IPS-15b (cell line): Measurements from ENCODE around the gene OSBPL1A.

Source experiments
- H3K27me3 ChIP-seq: one replicate; pipeline ENCODE4 v1.6.1; 2013; ENCODE audit warnings: low read length; ENCODE audit not compliant: control insufficient read depth, insufficient read depth
- H3K36me3 ChIP-seq: one replicate; pipeline ENCODE4 v1.6.1; 2013; ENCODE audit warnings: low read length; ENCODE audit not compliant: control insufficient read depth, insufficient read depth
- H3K4me1 ChIP-seq: one replicate; pipeline ENCODE4 v1.6.1; 2013; ENCODE audit warnings: mild to moderate bottlenecking, low read length; ENCODE audit not compliant: control insufficient read depth, insufficient read depth
- H3K4me3 ChIP-seq: one replicate; pipeline ENCODE4 v1.5.1; 2013; ENCODE audit warnings: low read depth, low read length
- H3K9ac ChIP-seq: one replicate; pipeline ENCODE4 v1.6.1; 2013; ENCODE audit warnings: low read depth, mild to moderate bottlenecking, low read length
- H3K9me3 ChIP-seq: one replicate; pipeline ENCODE4 v1.6.1; 2013; ENCODE audit warnings: mild to moderate bottlenecking, low read length; ENCODE audit not compliant: control insufficient read depth, insufficient read depth

Gene OSBPL1A

DNA sequence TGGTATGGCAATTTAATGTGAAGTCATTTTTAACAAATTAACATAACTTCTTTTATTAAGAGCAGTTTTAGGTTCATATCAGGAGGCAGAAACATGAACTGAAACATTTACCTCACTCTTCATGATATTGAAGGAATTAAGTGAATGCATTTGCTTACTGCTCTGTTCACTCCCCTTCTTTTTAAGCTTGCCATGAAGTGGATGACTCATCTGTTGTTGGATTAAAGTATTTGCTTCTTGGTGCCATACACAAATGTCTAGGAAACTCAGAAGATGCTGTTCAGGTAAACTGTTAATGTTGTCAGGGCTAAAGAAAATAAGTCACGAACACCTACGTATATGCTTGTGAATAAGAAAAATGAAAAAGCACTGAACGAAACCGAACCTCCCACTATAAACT, 268.9 kb downstream of the OSBPL1A start:
- no peaks in the 10 kb centered on the region for H3K36me3 ChIP-seq
- no peaks in the 10 kb centered on the region for H3K27me3 ChIP-seq
- H3K9ac ChIP-seq = no peak overlapping the region
- H3K9me3 ChIP-seq = no peaks in the 10 kb centered on the region
- no peaks in the 10 kb centered on the region for H3K4me1 ChIP-seq
- no peak overlapping the region for H3K4me3 ChIP-seq

DNA sequence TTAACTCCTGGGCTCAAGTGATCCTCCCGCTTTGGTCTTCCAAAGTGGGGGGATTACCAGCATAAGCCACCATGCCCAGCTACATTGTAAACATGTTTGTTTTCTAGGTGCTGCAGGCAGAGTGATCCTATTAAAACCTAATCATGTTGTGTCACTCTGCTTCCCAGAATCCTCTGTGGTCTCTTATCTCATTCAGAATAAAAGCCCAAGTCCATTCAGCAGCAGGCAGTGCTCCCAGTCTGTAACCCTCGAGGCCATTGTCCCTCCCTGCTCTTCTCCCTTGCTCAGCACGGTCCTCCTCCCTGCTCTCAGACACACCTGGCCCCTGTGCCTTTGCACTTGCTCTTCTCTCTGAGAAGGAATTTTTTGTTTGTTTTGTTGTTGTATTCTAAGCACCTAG, 269.9 kb downstream of the OSBPL1A start:
- Histone ChIP-seq H3K27me3 (no peaks in the 10 kb centered on the region), H3K9ac (no peak overlapping the region), H3K4me1 (no peaks in the 10 kb centered on the region), H3K9me3 (no peaks in the 10 kb centered on the region), H3K36me3 (no peaks in the 10 kb centered on the region), H3K4me3 (no peak overlapping the region)

DNA sequence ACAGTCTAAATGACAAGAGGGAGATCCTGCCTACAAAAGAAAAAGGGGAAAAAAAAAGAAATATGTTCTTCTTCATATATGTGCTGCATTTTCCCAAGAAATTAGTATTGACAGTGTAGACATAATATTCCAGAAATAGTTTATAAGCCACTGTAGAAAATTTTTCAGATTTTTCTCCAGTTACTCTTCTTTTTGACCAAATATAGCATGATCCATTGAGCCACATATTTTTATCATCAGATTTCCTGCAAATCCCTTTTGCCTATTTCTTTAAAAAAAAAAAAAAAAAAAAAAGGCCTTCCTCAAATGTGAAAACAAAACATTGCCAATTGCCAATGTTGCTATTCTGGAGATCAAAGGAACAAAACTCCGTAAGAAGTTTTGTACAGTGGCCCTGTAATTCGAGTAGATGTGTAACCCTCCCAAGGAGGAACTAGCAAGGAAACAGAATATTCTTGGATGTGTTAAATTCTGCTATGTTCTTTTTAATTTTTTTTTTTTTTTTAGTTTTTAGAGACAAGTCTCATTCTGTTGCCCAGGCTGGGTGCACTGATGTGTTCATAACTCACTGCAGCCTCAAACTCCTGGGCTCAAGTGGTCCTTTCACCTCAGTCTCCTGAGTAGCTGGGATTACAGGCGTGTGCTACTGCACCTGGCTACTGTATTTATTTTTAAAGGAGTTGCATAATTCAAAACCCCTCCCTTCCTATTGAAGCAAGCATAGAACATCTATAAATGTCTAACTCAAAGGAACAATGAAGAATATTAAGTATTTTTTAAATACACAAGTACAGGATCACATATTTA, 271.3 kb downstream of the OSBPL1A start:
- Histone ChIP-seq H3K4me3 (no peak overlapping the region), H3K27me3 (no peaks in the 10 kb centered on the region), H3K4me1 (no peaks in the 10 kb centered on the region), H3K9ac (no peak overlapping the region), H3K9me3 (no peaks in the 10 kb centered on the region), H3K36me3 (no peaks in the 10 kb centered on the region)

DNA sequence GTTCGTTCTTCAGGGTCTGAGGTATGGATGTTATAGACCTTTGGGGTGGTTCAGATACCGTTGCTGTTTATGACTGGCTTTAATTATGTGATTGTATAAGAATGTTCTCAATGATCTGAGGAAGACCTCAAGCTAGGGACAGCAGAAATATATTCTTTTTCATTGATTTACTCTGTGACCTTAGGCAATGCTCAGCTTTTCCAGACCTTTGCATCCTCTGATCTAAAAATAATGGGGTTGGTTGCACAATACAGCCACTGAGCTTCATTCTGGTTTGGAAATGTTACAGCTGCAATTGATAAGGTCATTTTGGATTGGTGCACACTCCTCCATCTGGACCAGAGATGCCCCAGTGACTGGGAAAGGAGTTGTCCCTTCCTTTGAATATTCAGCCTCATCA, 276.0 kb downstream of the OSBPL1A start:
- no peaks in the 10 kb centered on the region for H3K36me3 ChIP-seq
- H3K4me3 ChIP-seq = no peak overlapping the region
- no peaks in the 10 kb centered on the region for H3K27me3 ChIP-seq
- no peaks in the 10 kb centered on the region for H3K9me3 ChIP-seq
- no peak overlapping the region for H3K9ac ChIP-seq
- H3K4me1 ChIP-seq = no peaks in the 10 kb centered on the region

GRCh38 chr18:24120676-24121075, 276.9 kb downstream of the OSBPL1A start:
- no peaks in the 10 kb centered on the region for H3K36me3 ChIP-seq
- H3K27me3 ChIP-seq = no peaks in the 10 kb centered on the region
- no peak overlapping the region for H3K4me3 ChIP-seq
- H3K9me3 ChIP-seq = no peaks in the 10 kb centered on the region
- H3K4me1 ChIP-seq = no peaks in the 10 kb centered on the region
- no peak overlapping the region for H3K9ac ChIP-seq

- Histone ChIP-seq H3K4me1 (no peaks in the 10 kb centered on the region), H3K4me3 (no peak overlapping the region), H3K27me3 (no peaks in the 10 kb centered on the region), H3K36me3 (no peaks in the 10 kb centered on the region), H3K9ac (no peak overlapping the region), H3K9me3 (no peaks in the 10 kb centered on the region)
Measured at GRCh38 chr18:24118750-24119577, 278.7 kb downstream of the OSBPL1A start.

DNA sequence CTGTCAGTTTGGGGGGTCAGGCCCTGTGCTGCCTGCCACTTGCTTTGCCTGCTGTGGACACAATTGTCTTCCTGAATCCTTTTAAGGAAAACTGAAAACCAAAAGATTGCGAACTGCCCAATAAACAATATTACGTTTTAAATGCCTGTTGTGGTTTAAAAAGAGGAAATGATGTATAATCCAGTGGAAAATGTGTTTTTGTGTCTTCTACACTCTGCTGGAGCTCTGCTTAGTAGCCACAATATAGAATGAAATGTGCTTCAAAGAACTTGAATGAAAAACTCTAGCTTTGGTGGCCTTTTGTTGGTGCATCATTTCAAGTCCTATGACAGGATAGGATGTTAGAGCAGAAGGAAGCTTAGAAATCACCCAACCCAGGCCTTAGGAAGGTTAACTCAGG, 282.0 kb downstream of the OSBPL1A start:
- Histone ChIP-seq H3K4me3 (no peak overlapping the region), H3K36me3 (no peaks in the 10 kb centered on the region), H3K9ac (no peak overlapping the region), H3K4me1 (peaks cover 11% of the 10 kb centered on the region), H3K27me3 (no peaks in the 10 kb centered on the region), H3K9me3 (no peaks in the 10 kb centered on the region)

- Histone ChIP-seq H3K9me3 (no peaks in the 10 kb centered on the region), H3K4me1 (peaks cover 11% of the 10 kb centered on the region), H3K9ac (no peak overlapping the region), H3K27me3 (no peaks in the 10 kb centered on the region), H3K36me3 (no peaks in the 10 kb centered on the region), H3K4me3 (no peak overlapping the region)
Measured at GRCh38 chr18:24114924-24115549, 282.6 kb downstream of the OSBPL1A start.

GRCh38 chr18:24112874-24113615, 284.6 kb downstream of the OSBPL1A start:
- Histone ChIP-seq H3K9ac (no peak overlapping the region), H3K27me3 (no peaks in the 10 kb centered on the region), H3K9me3 (no peaks in the 10 kb centered on the region), H3K4me3 (no peak overlapping the region), H3K4me1 (peaks cover 11% of the 10 kb centered on the region), H3K36me3 (no peaks in the 10 kb centered on the region)

GRCh38 chr18:24112464-24112863, 285.2 kb downstream of the OSBPL1A start:
- no peaks in the 10 kb centered on the region for H3K27me3 ChIP-seq
- no peak overlapping the region for H3K4me3 ChIP-seq
- H3K36me3 ChIP-seq = no peaks in the 10 kb centered on the region
- H3K4me1 ChIP-seq = peaks cover 11% of the 10 kb centered on the region
- no peaks in the 10 kb centered on the region for H3K9me3 ChIP-seq
- no peak overlapping the region for H3K9ac ChIP-seq
